ENCODE results near the gene EPSTI1.
A peak's percentile ranks its signal among the peaks of the same experiment; 100 is the strongest.

The EPSTI1 gene

DNA sequence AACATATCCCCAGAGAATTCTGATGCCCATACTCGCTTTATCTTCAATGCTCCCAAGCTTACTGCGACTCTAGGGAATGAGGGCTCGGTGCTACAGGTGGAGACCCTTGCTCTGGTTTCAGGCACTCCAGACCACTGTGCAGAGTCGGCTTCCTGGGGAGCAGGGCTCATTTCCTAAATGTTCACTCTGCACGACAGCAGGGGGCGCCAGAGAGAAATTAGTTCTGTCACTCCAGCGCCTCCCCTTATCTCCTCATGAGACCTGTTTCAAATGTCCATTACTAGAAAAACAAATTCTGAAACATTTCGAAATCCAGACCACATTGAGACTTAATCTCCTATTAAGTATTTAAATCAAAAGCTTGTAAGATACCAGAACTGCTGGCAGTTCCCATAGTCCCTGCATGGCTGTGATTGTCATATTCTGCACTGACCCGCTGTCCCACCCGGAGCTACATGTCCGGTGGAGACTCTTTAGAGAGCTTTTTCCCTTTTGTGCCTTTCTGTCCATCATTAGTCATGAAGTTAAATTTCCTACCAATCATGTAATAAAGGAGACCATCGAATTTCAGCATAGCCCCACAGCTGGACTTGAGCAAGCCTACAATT, 22.4 kb downstream of the EPSTI1 start:
- DNase-seq = peak; percentile 78 to 79

DNA sequence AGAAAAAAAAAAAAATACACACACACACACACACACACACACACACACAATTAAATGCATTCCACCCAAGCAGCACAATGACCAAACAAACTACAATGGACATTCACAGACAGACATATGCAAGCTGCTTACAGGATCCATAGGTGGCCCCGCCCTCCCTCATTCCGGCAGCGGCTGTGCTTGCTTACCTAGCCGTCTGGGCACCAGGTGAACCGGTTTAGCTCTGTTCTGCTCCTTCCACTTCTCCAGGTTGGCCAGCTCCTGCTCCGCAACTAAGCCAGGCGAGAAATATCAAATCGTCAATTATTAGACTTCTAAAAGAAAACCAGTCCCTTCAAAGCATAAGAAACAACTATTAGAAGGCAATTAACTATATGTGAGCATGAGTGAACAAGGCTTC, 23.1 kb downstream of the EPSTI1 start:
- DNase-seq = no peak

DNA sequence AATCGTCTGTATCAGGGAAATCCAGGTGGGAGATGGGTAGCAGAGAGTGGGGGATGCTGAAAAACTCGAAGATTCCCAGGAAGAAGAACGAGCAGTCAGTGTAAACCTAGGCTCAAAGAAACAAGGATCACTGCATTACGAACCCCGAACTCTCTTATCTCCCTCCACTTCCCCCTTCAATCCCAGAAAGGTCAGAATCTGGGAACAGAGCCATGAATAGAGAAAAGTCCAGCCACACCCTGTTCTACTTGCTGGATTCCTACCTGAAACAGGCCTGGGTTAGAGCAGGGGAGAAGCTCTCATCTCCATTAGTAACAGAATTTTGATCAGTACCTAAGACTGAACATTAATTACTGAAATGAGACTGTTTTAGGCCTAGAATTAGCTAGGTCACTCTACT, 24.4 kb downstream of the EPSTI1 start:
- no peak for DNase-seq

GRCh38 chr13:42965281-42965680, 26.8 kb downstream of the EPSTI1 start:
- DNase-seq = no peak

DNA sequence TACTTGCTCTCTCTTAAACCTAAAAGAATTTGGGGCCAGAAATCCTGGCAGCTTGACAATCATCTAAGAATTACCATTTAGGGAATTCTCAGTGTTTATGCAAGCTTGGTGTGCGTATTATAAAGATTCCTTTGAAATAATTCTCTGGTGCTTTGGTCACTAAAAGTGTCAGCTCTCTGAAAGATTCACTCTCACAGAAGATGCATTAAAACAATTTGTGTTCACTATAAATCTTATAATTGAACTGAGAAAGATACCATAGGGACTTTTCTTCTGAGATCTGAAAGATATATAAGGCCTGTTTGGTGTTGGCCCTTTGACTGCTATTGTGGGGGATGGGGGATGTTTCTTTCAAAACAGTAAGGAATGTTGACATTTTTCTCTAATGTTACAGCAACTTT, 27.3 kb downstream of the EPSTI1 start:
- DNase-seq = no peak

DNA sequence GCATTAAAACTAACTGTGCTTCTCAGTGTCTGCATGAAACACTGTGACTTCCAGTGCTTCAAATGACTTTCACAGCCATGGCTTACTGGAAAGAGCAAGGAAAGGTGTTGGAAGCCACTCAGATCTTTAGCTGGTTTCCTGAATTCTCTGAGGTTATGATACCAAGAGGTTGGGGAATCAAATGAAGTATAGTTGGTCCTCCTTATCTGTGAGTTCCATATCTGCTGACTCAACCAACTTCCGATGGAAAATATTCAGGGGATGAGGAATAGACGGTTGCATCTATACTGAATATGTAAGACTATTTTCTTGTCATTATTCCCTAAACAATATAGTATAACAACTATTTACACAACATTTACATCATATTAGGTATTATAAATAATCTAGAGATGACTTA, 32.4 kb downstream of the EPSTI1 start:
- no peak for DNase-seq

- DNase-seq = no peak
Observed at GRCh38 chr13:42957881-42958280, 34.2 kb downstream of the EPSTI1 start.

GRCh38 chr13:42950181-42950580, 41.9 kb downstream of the EPSTI1 start:
- DNase-seq = no peak

DNA sequence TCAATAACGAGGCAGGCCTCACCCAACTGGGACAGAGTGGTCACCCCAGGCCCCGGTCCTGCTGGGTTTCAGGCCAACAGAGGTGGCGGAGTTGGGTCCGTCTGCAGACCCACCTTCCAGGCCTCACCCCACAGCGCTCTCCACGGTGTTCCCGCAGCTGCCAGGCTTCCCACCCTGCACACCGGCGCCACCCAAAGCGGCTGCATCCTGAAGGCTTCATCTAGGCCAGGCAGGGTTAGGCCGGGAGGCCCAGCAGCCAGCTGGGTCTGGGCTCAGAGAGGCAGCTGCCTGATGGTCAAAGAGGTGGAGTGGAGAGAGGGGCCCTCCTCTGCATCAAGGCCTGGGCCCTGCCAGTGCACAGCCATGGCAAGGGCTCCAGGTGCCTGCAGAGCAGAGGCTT, 44.1 kb downstream of the EPSTI1 start:
- no peak for DNase-seq

GRCh38 chr13:42946927-42947326, 45.1 kb downstream of the EPSTI1 start:
- DNase-seq = no peak

GRCh38 chr13:42929886-42930535, 62.0 kb downstream of the EPSTI1 start:
- DNase-seq = no peak

DNA sequence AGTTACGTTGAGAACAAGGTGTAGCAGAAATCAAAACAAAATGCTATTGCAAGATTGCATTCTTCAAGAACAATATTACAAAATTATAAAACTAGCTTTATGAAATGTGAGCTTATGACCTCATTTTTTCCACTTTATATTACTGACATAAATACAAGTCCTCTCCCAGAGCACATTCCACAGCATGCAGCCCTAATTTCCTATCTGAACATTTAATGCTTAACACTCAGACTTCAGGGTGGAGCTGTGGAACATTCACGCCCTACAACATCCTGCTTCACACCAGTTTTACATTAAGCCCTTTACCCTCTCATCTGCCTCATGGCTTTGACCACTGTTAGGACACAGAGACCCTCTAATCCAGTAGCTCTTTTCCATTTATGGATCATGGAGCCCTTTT, 65.5 kb downstream of the EPSTI1 start:
- DNase-seq = no peak

DNA sequence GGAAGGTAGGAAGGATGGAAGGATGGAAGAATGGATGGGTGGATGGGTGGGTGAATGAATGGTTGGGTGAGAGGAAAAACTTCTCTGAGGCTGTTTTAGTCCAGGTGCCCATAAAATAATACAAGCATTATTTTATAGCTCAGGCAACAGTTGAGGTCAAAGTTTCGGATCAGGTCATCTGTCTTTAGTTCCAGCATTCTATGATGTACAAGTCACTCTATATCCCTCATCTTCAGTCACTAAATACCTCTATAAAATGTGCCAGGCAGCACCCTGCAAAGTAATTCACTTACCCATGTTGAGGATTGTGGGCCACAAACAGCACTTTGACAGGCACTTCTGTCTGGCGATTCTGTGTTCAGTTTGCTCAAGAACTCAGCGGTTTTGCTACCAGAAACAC, 66.0 kb downstream of the EPSTI1 start:
- DNase-seq = no peak

GRCh38 chr13:42925626-42926025, 66.4 kb downstream of the EPSTI1 start:
- DNase-seq = no peak

DNA sequence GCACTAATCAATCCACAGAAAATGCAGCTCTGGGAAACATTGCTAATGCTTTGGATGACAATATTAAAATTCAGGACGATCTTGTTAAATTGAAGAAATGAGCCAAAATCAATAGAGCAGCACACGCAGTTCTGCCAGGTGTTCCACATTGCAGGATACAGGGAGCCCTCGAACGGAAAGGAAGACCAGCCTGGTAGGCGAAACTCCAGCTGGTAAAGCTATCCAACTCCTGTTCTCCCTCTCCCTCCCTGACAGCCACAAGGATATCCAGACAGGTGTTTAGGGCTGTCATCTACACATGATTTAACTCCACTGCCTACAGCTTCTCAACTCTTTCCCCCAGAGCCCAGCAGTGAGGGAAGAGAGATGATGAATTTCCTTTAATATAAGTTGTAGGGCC, 67.7 kb downstream of the EPSTI1 start:
- DNase-seq = no peak

GRCh38 chr13:42907745-42908144, 84.3 kb downstream of the EPSTI1 start:
- DNase-seq = no peak

- no peak for DNase-seq
Observed at GRCh38 chr13:42906257-42906656, 85.8 kb downstream of the EPSTI1 start.

- DNase-seq = no peak
Observed at GRCh38 chr13:42905579-42905978, 86.5 kb downstream of the EPSTI1 start.

DNA sequence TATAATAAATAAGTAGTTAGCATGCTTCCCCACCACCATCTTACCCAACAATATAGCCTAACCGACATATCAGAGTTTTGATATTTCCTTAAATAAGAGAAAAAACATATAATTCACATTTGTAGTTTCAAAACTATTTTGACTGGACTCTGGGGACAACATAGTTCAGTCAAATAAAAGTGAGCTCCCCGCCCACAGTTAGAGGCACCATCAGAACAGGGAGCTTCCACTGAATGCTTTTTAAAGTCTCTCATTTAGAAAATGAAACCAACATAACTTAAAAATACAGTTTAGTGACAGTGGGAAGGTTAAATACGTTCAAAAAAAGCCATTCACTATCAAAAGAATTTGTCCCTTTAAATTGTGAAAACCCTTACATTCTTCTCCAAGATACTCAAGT, 92.8 kb downstream of the EPSTI1 start:
- no peak for DNase-seq

GRCh38 chr13:42895776-42896175, 96.3 kb downstream of the EPSTI1 start:
- DNase-seq = no peak

GRCh38 chr13:42894765-42895243, 97.2 kb downstream of the EPSTI1 start:
- DNase-seq = no peak

DNA sequence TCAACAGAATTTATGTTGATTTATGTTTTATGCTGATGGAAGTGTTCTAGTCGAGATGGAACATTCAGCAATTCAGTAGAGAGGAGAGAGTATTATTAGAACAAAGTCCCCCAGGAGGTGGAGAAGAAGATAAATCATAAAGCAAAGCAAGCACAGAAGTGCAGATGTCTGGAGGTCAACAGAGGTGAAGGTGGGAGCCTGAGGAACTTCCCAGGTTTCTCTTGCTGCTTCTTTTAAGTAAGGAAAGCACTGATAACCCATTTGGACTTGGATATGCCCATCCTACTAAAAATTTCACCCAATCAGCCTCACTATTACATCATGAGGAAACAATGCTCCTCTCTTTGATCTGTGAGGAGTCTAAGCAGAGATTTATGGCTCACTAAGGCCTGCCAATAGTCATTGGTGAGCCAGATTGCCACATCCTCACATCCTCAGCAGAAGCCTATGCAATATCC, 98.8 kb downstream of the EPSTI1 start:
- DNase-seq = no peak

- DNase-seq = no peak
Observed at GRCh38 chr13:42892760-42893159, 99.3 kb downstream of the EPSTI1 start.

GRCh38 chr13:42891591-42891990, 100.5 kb downstream of the EPSTI1 start:
- no peak for DNase-seq

DNA sequence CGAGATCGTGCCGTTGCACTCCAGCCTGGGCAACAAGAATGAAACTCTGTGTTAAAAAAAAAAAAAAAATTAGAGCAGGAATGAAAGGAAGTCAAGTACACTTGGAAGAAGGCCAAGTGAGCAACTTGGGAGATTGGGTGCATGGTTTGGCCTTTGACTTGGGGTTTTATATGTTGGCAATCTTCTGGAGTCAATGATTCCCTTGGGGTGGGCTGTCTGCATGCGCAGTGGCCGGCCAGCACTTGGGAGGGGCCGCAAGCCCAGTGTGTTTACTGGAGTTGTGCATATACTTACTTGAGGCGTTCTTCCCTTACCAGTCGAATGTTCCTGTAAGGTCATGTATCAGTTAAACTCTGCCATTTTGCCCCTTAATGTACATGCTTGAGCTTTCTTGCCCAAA, 106.7 kb downstream of the EPSTI1 start:
- DNase-seq = no peak

Measured in CD4-positive, alpha-beta T cell treated with Interleukin-1 beta for 1 hour (primary cell).